ENCODE results near the gene ATP10A. TPM values are rescaled to one million over a fixed set of nuclear protein-coding genes. Genes with fewer than 3 reads are reported as not detected.

ATP10A gene
- total RNA-seq, 2 donors from 2014 or later = 5.6 to 14.3 TPM

DNA sequence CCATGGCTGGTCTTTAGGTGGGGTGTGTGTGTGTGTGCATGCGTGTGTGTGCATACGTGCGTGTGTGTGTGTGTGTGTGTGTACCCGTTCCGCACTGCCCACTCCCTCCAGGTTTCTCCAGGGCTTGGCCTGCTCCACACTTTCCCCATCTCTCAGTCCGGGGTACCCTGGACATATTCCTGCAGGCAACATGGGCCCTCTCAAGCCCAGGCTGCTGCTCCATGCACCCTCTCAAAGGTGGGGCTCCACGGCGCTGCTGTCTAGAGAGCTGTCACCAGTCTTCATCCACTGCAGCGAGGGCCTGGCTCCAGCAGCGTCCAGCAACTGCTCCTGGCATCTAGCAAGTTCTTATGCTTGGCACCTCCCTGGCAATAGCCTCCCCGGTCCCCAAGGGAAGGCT, 86.1 kb downstream of the ATP10A start:
- Histone ChIP-seq H3K27me3 (replicated peaks; ENCODE audit: insufficient read depth) (no peaks in the 10 kb centered on the region), H3K4me1 (replicated peaks) (peaks cover 4% of the 10 kb centered on the region), H3K9me3 (no peaks in the 10 kb centered on the region), H3K27ac (no peak overlapping the region), H3K36me3 (no peaks in the 10 kb centered on the region), H3K4me3 (no peak overlapping the region)
- TF ChIP-seq POLR2AphosphoS5 (IDR thresholded peaks at IDR 0.05) (no peak), POLR2A (IDR thresholded peaks at IDR 0.05) (no peak)
- TF ChIP-seq, protein P1, sequence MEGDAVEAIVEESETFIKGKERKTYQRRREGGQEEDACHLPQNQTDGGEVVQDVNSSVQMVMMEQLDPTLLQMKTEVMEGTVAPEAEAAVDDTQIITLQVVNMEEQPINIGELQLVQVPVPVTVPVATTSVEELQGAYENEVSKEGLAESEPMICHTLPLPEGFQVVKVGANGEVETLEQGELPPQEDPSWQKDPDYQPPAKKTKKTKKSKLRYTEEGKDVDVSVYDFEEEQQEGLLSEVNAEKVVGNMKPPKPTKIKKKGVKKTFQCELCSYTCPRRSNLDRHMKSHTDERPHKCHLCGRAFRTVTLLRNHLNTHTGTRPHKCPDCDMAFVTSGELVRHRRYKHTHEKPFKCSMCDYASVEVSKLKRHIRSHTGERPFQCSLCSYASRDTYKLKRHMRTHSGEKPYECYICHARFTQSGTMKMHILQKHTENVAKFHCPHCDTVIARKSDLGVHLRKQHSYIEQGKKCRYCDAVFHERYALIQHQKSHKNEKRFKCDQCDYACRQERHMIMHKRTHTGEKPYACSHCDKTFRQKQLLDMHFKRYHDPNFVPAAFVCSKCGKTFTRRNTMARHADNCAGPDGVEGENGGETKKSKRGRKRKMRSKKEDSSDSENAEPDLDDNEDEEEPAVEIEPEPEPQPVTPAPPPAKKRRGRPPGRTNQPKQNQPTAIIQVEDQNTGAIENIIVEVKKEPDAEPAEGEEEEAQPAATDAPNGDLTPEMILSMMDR (IDR thresholded peaks at IDR 0.05) = no peak
- DNase-seq (ENCODE audit: low spot score) = no peak
- intact Hi-C loops (cut with DNase I) = no loop called here
- 91% methylated on average over 11 of the region's 11 CpGs for WGBS

DNA sequence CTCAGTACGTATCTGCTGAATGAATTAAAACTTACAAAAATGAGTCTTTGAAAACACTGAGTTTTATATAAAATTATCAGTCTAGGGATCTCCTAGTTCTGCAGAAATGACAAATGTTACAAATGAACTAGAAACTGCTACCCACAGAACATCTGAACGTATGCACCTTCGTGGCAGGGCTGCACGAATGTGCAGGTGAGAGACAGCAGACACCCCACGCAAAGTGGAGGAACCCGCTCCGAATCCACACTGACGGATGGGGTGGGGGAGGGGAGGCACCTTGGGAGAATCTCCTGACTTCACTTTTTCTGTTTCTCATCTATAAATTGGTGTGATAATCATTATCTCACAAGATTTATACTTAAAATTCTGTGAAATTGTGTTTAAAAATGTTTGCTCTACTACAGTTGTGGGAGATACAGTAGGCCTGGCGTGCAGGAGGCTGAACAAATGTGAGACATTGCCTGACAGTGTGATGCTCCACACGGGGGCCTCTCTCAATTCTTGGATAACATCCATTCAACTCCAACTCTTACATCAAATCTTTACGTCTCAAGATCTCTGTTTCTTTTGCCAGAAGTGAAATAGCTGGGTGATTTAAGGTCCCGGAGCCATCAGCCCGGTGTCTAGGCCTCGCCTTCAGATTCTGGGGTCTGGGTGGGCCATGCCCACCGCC, 86.9 kb downstream of the ATP10A start:
- DNase-seq (ENCODE audit: low spot score) = no peak
- Histone ChIP-seq H3K27ac (no peak overlapping the region), H3K27me3 (replicated peaks; ENCODE audit: insufficient read depth) (no peaks in the 10 kb centered on the region), H3K36me3 (no peaks in the 10 kb centered on the region), H3K4me3 (no peak overlapping the region), H3K4me1 (replicated peaks) (peaks cover 4% of the 10 kb centered on the region), H3K9me3 (no peaks in the 10 kb centered on the region)
- intact Hi-C loops (cut with DNase I) = no loop called here
- WGBS = 83% methylated on average over 15 of the region's 15 CpGs
- TF ChIP-seq, protein P1 (IDR thresholded peaks at IDR 0.05) = no peak
- no peak for TF ChIP-seq POLR2A (IDR thresholded peaks at IDR 0.05)
- TF ChIP-seq POLR2AphosphoS5 (IDR thresholded peaks at IDR 0.05) = no peak

DNA sequence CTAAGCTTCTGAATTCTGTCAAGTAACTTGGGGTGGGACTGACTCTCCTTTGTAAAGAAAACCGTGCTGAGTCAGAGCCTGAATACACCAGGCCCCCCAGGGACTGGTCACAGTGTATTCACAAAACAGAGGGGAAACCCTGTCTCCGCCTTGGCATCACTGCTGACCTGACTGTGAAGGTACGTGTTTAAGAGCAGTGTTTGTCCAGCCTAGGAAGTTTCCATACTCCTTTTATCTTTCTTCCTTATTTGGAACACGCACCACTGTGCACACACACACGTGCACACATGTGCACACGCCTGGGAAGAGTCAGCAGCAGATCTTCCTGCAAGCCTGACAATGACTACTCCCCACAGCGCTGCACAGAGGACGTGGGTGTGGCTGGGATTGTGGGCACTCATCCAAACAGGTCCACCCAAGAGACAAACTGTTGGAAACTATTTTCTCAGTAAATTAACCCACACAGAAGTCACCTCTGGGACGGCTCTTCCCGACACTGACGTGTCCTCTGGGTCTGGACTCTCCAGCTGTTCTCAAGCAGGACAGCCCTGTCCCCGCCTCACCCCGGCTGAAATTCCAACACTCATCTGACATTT, 87.7 kb downstream of the ATP10A start:
- Histone ChIP-seq H3K27ac (no peak overlapping the region), H3K4me1 (replicated peaks) (no peaks in the 10 kb centered on the region), H3K27me3 (replicated peaks; ENCODE audit: insufficient read depth) (no peaks in the 10 kb centered on the region), H3K4me3 (no peak overlapping the region), H3K36me3 (no peaks in the 10 kb centered on the region), H3K9me3 (no peaks in the 10 kb centered on the region)
- DNase-seq (ENCODE audit: low spot score) = no peak
- intact Hi-C loops (cut with DNase I) = no loop called here
- TF ChIP-seq POLR2A (IDR thresholded peaks at IDR 0.05) (no peak), POLR2AphosphoS5 (IDR thresholded peaks at IDR 0.05) (no peak)
- TF ChIP-seq, protein P1 (IDR thresholded peaks at IDR 0.05) = no peak
- 31% methylated on average over 13 of the region's 13 CpGs for WGBS

DNA sequence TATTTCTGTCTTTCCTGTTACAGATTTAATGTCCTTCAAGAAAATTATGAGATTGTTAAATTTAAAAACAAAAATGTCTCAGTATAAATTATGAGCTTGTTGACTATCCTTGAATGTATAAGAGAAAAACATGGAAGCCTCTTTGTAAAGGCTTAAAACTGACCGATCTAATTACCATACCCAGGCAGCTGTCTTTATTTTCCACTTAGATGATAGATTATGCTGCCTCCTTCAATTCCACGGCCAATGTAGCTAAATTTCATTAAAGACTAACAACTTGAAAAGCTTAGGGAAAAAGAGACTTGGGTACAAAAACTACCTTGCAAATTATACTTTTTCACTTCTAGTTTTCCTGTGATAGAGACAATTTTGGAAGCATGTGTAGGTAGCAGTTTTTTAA, 88.3 kb downstream of the ATP10A start:
- Histone ChIP-seq H3K9me3 (no peaks in the 10 kb centered on the region), H3K36me3 (no peaks in the 10 kb centered on the region), H3K27ac (no peak overlapping the region), H3K4me3 (no peak overlapping the region), H3K4me1 (replicated peaks) (no peaks in the 10 kb centered on the region), H3K27me3 (replicated peaks; ENCODE audit: insufficient read depth) (no peaks in the 10 kb centered on the region)
- DNase-seq (ENCODE audit: low spot score) = no peak
- 82% methylated on average over 2 of the region's 2 CpGs for WGBS
- TF ChIP-seq, protein P1 (IDR thresholded peaks at IDR 0.05) = no peak
- no peak for TF ChIP-seq POLR2AphosphoS5 (IDR thresholded peaks at IDR 0.05)
- no peak for TF ChIP-seq POLR2A (IDR thresholded peaks at IDR 0.05)
- intact Hi-C loops (cut with DNase I) = no loop called here

DNA sequence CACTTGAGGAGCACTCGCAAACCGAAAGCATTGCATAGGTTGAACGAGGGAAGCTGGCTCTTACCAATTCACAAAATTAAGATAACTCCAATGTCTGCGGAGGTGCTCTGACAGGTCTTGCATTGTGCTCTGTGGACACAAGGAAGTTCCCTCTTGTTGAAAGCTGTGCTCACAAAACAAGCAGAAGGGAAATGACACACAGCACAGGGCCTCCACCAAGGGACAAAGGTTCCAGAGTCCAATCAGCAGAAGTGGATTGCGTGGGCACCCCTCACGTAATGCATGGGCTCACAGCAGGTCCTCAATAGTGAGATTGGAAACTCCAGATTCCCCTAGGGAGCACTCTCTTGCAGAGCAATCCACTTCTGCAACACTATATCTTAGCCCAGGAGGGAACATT, 89.9 kb downstream of the ATP10A start:
- TF ChIP-seq POLR2A (IDR thresholded peaks at IDR 0.05) = no peak
- TF ChIP-seq, protein P1 (IDR thresholded peaks at IDR 0.05) = no peak
- no peak for TF ChIP-seq POLR2AphosphoS5 (IDR thresholded peaks at IDR 0.05)
- H3K4me1 ChIP-seq (replicated peaks) = no peaks in the 10 kb centered on the region
- 76% methylated on average over 6 of the region's 6 CpGs for WGBS
- H3K27me3 ChIP-seq (replicated peaks; ENCODE audit: insufficient read depth) = no peaks in the 10 kb centered on the region
- no peak overlapping the region for H3K27ac ChIP-seq
- no peak overlapping the region for H3K4me3 ChIP-seq
- intact Hi-C loops (cut with DNase I) = no loop called here
- no peaks in the 10 kb centered on the region for H3K36me3 ChIP-seq
- no peak for DNase-seq (ENCODE audit: low spot score)
- no peaks in the 10 kb centered on the region for H3K9me3 ChIP-seq
